Pancreas (tissue), 10 donors: ENCODE results near the gene PGLYRP3. TPM values are rescaled to one million over a fixed set of nuclear protein-coding genes. Genes with fewer than 3 reads are reported as not detected.

Source experiments
- ATAC-seq, 4 donors: fragments of 200-7000 bp; cut with Tn5 transposase; one replicate each; pipeline versions ENCODE4 v1.8.0 to v1.9.1; 2020; ENCODE audit warnings: mild to moderate bottlenecking in 4 of 4, moderate library complexity in 4 of 4
- DNase-seq, 6 donors: peaks; one replicate each; pipeline ENCODE4 v3.0.0-alpha.2; 2020
- FAIRE-seq: peaks from 2 replicates; lab custom pipeline; 2012; peaks lifted over from hg19 to GRCh38; lab: Jason Lieb, UNC
- H3K27ac ChIP-seq, 4 donors: fragments of 200-600 bp; sonication (generic); 1 replicate in 3 of 4; 2 replicates in 1 of 4; pipeline versions ENCODE4 v1.5.0 to v1.8.0; 2020
- H3K27me3 ChIP-seq, 4 donors: fragments of 200-600 bp; one replicate each; pipeline ENCODE4 v1.8.0; 2021
- H3K36me3 ChIP-seq, 3 donors: fragments of 200-600 bp; sonication (generic) in 1 of 3; one replicate each; pipeline versions ENCODE4 v1.5.0 to v1.8.0; 2020 to 2021
- H3K4me1 ChIP-seq, 3 donors: fragments of 200-600 bp; one replicate each; pipeline ENCODE4 v1.8.0; 2021
- H3K4me3 ChIP-seq, 4 donors: fragments of 200-600 bp; sonication (generic) in 2 of 4; one replicate each; pipeline versions ENCODE4 v1.5.0 to v1.8.0; 2020 to 2021
- H3K9me3 ChIP-seq, 4 donors: fragments of 200-600 bp; one replicate each; pipeline ENCODE4 v1.8.0; 2021
- WGBS, 2 donors: extraction: QIAGEN DNeasy Blood & Tissue Kit; methylation state at CpG; one replicate each; pipeline ENCODE4 v1.1.7; 2013; 5-methylcytosine and 5-hydroxymethylcytosine counted together
- intact Hi-C, 3 donors: fragments of 100-400 bp; cut with DNase I; formaldehyde crosslinking; loops; one replicate each; pipeline versions ENCODE4 v1.11.1 to v1.14.2; 2022
- polyA plus RNA-seq, 2 donors: library from polyadenylated mRNA; stranded (reverse); fragments of 200-250 nt; gene quantifications; one replicate each; pipeline ENCODE4 v1.2.3, GENCODE V29; 2013
- total RNA-seq, 6 donors: library from RNA; stranded (reverse); fragmentation: NEBNext Ultra II Directional in 4 of 6; extraction: Animal tissue kit (Norgen Biotek cat#: 25700) in 4 of 6; gene quantifications; one replicate each; pipeline versions ENCODE4 v1.2.1 to v1.2.4, GENCODE V29; 2021 to 2023
- TF ChIP-seq, protein P1 (sequence below), 4 donors: fragments of 200-600 bp; sonication (generic) in 3 of 4; IDR thresholded peaks; one replicate each; pipeline versions ENCODE4 v1.5.0 to v1.8.0; 2021; ENCODE audit warnings: antibody characterized with exemption in 4 of 4
- donor health status: healthy with polysubstance abuse.
- donor health status: DM: no; HTN: no; CAD: no; lungs with moderate emphysema.
- donor health status: DM: no; HTN: no; CAD: no.
- donor health status: control.
- donor health status: control.
- donor health status: Bipolar disorder and iron deficiency.
- donor health status: DM: yes; HTN: yes; CAD: no.
- donor health status: DM: no; HTN: no; CAD: no.
- donor health status: DM: no; HTN: no; CAD: no.
- donor health status: DM: yes; HTN: yes; CAD: no.

Gene PGLYRP3
- total and polyA plus RNA-seq, 8 donors: not detected

DNA sequence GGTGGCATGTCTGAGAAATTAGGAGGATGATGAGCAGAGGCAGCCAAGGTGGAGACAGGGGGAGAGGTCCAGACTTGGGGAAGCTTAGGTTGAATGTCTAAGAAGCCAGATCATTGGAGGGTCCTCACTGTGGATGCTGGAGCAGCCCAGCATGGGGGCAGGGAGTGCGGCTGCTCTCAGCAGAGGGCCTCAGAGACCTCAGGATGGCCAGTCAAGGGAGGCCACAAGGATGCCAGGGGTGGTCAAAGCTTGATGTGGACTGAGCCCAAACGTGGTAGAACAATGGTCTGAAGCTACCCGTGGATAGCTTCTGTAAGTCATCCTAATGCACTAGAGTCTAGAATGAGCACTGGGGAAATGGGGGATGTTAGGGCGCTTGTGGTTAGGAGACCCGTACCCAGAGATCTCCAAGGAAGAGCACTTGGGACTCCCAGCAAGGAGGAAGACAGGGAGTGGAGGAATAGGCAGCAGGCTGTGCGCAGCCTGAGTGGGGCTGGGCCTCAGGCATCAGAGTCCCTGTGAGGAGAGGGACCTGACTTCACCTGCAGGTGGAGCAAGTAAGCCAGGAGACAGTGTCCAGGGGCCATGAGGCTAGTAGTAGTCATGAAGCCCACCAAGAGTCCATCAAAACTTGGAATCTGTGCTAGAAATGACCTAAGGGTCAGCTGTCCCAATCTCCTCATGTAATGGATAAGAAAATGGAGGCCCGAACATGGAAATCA lies 40.6 kb upstream of the PGLYRP3 start:
- H3K4me3 ChIP-seq: no peak overlapping the region
- no peaks in the 10 kb centered on the region for H3K36me3 ChIP-seq
- no peaks in the 10 kb centered on the region for H3K9me3 ChIP-seq
- no peak for ATAC-seq
- H3K4me1 ChIP-seq: no peaks in the 10 kb centered on the region
- intact Hi-C loops: loop anchor here in 2 of 3 donors (5.0 kb wide), 1 partner anchor 144 kb away; no protein-coding TSS in a partner anchor
- peaks cover 0 to 16% (median 0%) of the 10 kb centered on the region in 4 donors for H3K27me3 ChIP-seq
- TF ChIP-seq, protein P1, sequence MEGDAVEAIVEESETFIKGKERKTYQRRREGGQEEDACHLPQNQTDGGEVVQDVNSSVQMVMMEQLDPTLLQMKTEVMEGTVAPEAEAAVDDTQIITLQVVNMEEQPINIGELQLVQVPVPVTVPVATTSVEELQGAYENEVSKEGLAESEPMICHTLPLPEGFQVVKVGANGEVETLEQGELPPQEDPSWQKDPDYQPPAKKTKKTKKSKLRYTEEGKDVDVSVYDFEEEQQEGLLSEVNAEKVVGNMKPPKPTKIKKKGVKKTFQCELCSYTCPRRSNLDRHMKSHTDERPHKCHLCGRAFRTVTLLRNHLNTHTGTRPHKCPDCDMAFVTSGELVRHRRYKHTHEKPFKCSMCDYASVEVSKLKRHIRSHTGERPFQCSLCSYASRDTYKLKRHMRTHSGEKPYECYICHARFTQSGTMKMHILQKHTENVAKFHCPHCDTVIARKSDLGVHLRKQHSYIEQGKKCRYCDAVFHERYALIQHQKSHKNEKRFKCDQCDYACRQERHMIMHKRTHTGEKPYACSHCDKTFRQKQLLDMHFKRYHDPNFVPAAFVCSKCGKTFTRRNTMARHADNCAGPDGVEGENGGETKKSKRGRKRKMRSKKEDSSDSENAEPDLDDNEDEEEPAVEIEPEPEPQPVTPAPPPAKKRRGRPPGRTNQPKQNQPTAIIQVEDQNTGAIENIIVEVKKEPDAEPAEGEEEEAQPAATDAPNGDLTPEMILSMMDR (IDR thresholded peaks at IDR 0.05): no peak
- DNase-seq: no peak
- FAIRE-seq: no peak
- no peak overlapping the region for H3K27ac ChIP-seq
- WGBS, 2 donors: 55 to 74% methylated on average over 7 of the region's 7 CpGs

DNA sequence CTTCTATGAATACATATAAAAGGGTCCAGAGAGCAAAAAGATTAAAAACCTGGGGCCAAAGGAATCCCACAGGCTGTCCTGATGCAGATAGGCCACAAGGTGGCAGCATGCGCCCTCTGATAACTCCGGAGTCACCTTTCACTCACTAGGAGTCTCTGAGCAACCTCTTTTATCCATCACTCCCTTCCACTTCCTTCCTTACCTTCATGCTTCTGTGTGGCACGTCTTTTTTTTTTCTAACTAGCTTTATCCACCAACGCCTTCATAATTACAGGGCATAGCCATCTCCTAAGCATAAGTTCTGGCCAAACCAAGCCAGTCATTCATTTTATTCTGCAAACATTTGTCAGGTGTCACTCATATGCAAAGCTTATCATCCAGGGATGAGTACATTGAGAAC lies 39.8 kb upstream of the PGLYRP3 start:
- ATAC-seq (peak; percentile 69 to 92 (median 88)), FAIRE-seq (peak; percentile 75), DNase-seq (peak in 5 of 6 donors; percentile 23 to 81 (median 57))
- H3K27me3 ChIP-seq: peaks cover 0 to 16% (median 0%) of the 10 kb centered on the region in 4 donors
- no peaks in the 10 kb centered on the region for H3K36me3 ChIP-seq
- H3K4me1 ChIP-seq: no peaks in the 10 kb centered on the region
- H3K9me3 ChIP-seq: no peaks in the 10 kb centered on the region
- TF ChIP-seq, protein P1 (IDR thresholded peaks at IDR 0.05): peak; percentile 83 to 93 (median 88)
- no peak overlapping the region for H3K27ac ChIP-seq
- intact Hi-C loops: loop anchor here in 2 of 3 donors (5.0 kb wide), 1 partner anchor 145 kb away; no protein-coding TSS in a partner anchor
- no peak overlapping the region for H3K4me3 ChIP-seq
- 0 to 1% methylated on average over 4 of the region's 4 CpGs for WGBS, 2 donors

GRCh38 chr1:153350321-153350957 lies 37.7 kb upstream of the PGLYRP3 start:
- TF ChIP-seq, protein P1 (IDR thresholded peaks at IDR 0.05): no peak
- WGBS, 2 donors: 9 to 18% methylated on average over 1 of the region's 1 CpG
- Histone ChIP-seq H3K9me3 (no peaks in the 10 kb centered on the region), H3K27ac (no peak overlapping the region), H3K36me3 (no peaks in the 10 kb centered on the region), H3K27me3 (peaks cover 0 to 16% (median 0%) of the 10 kb centered on the region in 4 donors), H3K4me1 (no peaks in the 10 kb centered on the region), H3K4me3 (no peak overlapping the region)
- FAIRE-seq: no peak
- intact Hi-C loops: loop anchor here in 2 of 3 donors (5.0 kb wide), 1 partner anchor 147 kb away; no protein-coding TSS in a partner anchor
- DNase-seq: no peak
- ATAC-seq: no peak

DNA sequence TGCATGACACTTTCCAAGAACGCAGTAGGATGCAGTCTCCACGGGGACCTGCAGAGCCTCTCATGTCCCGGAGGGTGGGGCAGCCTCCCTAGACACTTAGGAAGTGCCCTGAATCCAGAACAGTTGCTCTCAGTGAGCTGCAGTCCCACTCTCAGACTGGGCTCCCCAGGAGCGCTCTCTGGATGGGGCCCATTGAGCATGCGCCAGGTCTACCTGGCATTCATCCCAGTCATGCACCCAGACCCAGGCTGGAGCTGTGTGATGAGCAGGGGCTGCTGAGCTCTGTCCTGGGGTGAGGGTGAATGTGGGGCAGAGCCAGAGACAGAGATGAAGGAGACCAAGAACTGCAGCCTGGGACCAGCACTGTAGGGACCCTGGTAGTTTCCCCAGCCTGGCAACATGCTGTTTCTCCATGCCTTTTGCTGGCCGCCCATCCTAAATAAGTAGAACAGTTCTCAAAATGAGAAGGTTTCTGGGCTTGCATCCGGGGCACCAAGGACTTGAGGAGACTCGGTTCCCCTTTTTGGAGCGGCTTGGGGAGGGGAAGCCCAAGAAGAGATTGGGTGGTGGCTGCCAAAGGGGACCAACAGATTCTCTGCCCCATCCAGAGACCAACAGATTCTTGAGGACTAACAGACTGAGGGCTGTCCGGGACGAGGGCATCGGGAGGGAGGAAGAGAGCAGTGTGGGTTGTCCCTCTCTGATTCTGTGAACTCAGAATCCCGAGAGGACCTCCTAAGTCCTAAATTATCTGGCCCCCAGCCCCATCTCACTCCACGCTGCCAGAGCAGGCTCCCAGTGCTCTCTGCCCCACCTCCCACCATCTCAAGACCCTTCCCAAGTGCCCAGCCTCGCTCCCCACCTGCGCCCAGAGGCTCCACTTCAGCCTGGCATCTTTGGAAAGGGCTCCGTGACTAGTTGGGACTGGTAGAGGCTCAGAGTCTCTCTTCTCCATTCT lies 36.9 kb upstream of the PGLYRP3 start:
- WGBS, 2 donors: 38 to 41% methylated on average over 17 of the region's 17 CpGs
- ATAC-seq (no peak), DNase-seq (no peak), FAIRE-seq (no peak)
- intact Hi-C loops: loop anchor here in 2 of 3 donors (5.0 kb wide), 1 partner anchor 148 kb away; no protein-coding TSS in a partner anchor
- TF ChIP-seq, protein P1 (IDR thresholded peaks at IDR 0.05): no peak
- Histone ChIP-seq H3K9me3 (no peaks in the 10 kb centered on the region), H3K4me3 (no peak overlapping the region), H3K27me3 (peaks cover 0 to 16% (median 0%) of the 10 kb centered on the region in 4 donors), H3K27ac (no peak overlapping the region), H3K36me3 (no peaks in the 10 kb centered on the region), H3K4me1 (no peaks in the 10 kb centered on the region)
